RWPE1 (cell line): Measurements from ENCODE around the gene MON2.

Source experiments
- CTCF ChIA-PET: fragments of 350-600 bp; sonication (Branson Sonifier 250); formaldehyde crosslinking; extraction: SDS; loops from one replicate; lab custom pipeline; 2021; lab: Yijun Ruan, JAX
- POLR2A ChIA-PET: fragments of 400-600 bp; formaldehyde crosslinking; extraction: SDS; loops from one replicate; lab custom pipeline; 2020; ENCODE audit warnings: antibody characterized with exemption; ENCODE audit not compliant: low non-redundant PET; lab: Yijun Ruan, JAX
- DNase-seq: peaks from one replicate; pipeline ENCODE4 v3.0.0; 2012; ENCODE audit warnings: low spot score
- H3K27ac ChIP-seq: fragments of 450-650 bp; 2 replicates; pipeline ENCODE4 v1.5.1; 2017
- TF ChIP-seq, protein P1 (sequence below): fragments of 450-650 bp; conservative IDR thresholded peaks from 2 replicates; pipeline ENCODE4 v1.5.1; 2017; ENCODE audit warnings: low read depth, mild to moderate bottlenecking

The MON2 gene

DNA sequence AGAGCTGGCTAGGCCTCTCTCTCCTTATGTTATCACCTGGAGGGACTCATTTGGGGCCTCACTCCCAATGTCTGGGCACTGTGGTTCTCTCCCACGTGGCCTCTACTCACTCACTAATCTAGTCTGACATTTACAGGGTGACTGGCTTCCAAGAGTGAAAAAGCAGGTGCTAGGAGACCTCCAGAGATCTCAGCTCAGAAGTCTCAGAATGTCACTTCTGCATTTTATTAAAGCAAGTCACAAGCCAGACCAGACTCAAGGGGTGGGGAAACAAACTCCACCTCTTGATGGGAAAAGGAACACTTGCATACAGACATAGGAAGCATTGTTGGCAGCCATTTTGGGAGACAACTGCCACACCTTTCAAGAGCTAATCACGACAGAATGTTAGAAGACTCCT, 175.9 kb downstream of the MON2 start:
- no peak for DNase-seq
- TF ChIP-seq, protein P1, sequence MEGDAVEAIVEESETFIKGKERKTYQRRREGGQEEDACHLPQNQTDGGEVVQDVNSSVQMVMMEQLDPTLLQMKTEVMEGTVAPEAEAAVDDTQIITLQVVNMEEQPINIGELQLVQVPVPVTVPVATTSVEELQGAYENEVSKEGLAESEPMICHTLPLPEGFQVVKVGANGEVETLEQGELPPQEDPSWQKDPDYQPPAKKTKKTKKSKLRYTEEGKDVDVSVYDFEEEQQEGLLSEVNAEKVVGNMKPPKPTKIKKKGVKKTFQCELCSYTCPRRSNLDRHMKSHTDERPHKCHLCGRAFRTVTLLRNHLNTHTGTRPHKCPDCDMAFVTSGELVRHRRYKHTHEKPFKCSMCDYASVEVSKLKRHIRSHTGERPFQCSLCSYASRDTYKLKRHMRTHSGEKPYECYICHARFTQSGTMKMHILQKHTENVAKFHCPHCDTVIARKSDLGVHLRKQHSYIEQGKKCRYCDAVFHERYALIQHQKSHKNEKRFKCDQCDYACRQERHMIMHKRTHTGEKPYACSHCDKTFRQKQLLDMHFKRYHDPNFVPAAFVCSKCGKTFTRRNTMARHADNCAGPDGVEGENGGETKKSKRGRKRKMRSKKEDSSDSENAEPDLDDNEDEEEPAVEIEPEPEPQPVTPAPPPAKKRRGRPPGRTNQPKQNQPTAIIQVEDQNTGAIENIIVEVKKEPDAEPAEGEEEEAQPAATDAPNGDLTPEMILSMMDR, result no peak
- ChIA-PET CTCF (interaction anchor here (0.6 kb wide), 1 partner anchor 22 kb away, joined by 3 read pairs; no protein-coding TSS in a partner anchor), POLR2A (no interaction called here)
- no peak overlapping the region for H3K27ac ChIP-seq

DNA sequence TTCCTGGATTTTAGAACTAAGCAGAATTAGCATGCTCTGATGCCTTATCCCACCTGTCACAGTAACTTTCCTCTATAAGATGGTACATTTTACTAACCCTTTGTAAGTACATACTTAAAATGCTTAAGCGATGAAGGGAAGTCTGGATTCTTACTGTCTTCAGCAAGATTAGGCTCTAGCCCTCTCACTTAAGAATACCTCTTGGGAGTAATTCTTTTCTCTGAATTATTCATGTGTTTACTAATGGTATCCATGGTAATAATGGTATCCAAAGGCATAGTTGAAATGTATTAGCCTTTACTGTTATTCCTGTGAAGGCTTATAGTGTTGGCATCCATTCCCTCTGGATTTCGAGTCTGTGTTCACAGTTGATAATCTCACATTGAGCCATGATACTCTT, 176.9 kb downstream of the MON2 start:
- DNase-seq, result no peak
- H3K27ac ChIP-seq, result no peak overlapping the region
- ChIA-PET CTCF (no interaction called here), POLR2A (interaction anchor here (0.6 kb wide), 1 partner anchor 15 kb away, joined by 6 read pairs; no protein-coding TSS in a partner anchor)
- TF ChIP-seq, protein P1, result no peak

DNA sequence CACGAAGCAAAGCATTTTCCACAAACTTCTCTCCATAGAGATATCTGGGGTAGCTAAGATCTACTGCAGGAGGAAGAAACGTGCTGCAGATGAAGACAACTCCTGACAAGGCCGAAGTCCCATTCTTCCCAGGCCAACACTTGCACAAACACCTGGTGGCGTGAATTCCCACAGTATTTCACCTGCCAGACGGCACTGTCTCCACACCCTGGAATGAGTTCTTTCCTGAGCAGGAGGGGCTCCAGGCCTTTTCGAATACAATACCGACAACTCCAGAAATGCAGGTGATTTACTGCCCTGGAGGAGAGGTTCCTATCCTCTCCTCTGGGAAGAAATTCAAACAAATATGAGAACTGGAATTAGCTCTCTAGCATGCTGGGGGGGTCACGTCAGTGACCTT, 179.9 kb downstream of the MON2 start:
- no peak for DNase-seq
- TF ChIP-seq, protein P1, result no peak
- H3K27ac ChIP-seq, result no peak overlapping the region
- POLR2A ChIA-PET, result no interaction called here
- CTCF ChIA-PET, result no interaction called here

DNA sequence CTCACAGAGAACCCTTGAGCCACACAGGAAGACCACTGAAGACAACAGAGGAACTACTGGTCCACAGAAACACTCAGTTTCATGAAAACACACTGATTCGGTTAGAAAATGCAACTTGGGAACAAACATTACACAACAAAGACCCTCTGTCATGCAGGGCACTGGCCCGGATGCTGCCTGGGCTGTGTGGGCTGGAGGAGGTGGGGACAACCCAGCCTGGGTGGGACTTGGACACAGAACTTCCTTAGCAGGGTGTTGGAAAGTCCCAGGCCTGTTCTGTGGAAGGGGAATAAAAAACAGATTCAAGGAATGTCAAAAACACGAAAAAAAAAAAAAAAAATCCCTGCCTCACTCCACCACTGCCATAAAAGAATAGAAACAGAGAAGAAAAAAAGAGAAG, 181.0 kb downstream of the MON2 start:
- DNase-seq, result no peak
- CTCF ChIA-PET, result no interaction called here
- TF ChIP-seq, protein P1, result no peak
- POLR2A ChIA-PET, result no interaction called here
- H3K27ac ChIP-seq, result no peak overlapping the region

DNA sequence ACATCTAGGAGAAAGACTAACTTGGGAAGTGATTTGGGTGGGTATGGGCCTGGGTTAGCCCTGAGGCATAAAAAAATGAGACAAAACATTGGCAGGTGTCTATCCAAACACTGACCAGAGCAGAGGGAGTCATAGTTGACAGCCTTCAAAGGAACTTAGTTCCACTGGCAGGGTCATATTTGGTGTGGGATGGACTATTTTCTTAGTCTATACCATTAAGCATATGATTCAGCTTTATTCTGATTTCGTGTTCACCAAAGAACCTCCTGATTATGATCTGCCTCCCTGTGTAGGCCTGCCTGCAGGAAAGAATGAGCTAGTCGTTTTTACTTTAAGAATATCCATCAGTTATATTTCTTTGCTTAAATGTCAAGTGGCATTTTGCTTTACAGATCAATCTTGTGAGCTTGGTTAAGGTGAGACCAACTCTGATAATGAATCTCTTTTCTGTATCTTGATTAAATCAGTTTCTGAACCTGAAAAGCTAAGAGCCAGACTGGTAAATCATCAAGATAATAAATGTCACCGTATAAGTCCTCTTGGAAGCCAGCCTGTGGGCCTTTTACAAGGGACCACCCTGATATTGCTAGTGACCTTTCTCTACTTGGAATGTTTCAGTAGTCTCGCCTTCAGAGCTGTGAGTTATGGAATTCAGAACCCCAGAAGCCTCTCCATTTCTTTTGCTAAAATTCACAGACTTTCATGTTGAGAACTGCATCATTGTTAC, 182.9 kb downstream of the MON2 start:
- ChIA-PET POLR2A (no interaction called here), CTCF (interaction anchor here (0.6 to 0.8 kb wide), 2 partner anchors 41 to 48 kb away, joined by 3 to 8 read pairs; no protein-coding TSS in a partner anchor)
- no peak overlapping the region for H3K27ac ChIP-seq
- no peak for DNase-seq
- TF ChIP-seq, protein P1, result no peak
